HCT116 (cell line): ENCODE data around the gene KAT14. TPM values are rescaled to one million over a fixed set of nuclear protein-coding genes. Genes with fewer than 3 reads are reported as not detected.
"Not testable (repeated sequence)": the region's sequence is repeated elsewhere in the genome, so short reads cannot be mapped to it uniquely, and the experiment has no call there.

Experiments used
- ATAC-seq: fragments of 200-7000 bp; cut with Tn5 transposase; 2 replicates; pipeline ENCODE4 v1.9.1; 2020; ENCODE audit warnings: mild to moderate bottlenecking, moderate library complexity
- BruUV-seq: library from RNA; stranded (reverse); fragments of 400-500 nt; replicated peaks from 2 replicates; lab custom pipeline; 2021; lab: Mats Ljungman, UMichigan
- CTCF ChIA-PET: fragments of 300-600 bp; sonication (Branson Sonifier 250); formaldehyde crosslinking; loops from one replicate; lab custom pipeline; 2021; ENCODE audit warnings: antibody characterized with exemption; lab: Charles Lee
- POLR2A ChIA-PET: fragments of 300-600, 350-600 bp; sonication (Branson Sonifier 250); formaldehyde crosslinking; loops from one replicate; lab custom pipeline; 2021; ENCODE audit warnings: antibody characterized with exemption; lab: Charles Lee
- RAD21 ChIA-PET, 2 experiments: fragments of 300-600 bp; sonication (Branson Sonifier 250); formaldehyde crosslinking; loops; one replicate each; lab custom pipeline; 2023; ENCODE audit warnings: low total read pairs in 2 of 2; ENCODE audit not compliant: uncharacterized antibody in 2 of 2, unreplicated experiment in 2 of 2, low non-redundant PET in 1 of 2; lab: Charles Lee
- DNase-seq: peaks from one replicate; pipeline ENCODE4 v3.0.0-alpha.2; 2010; ENCODE audit warnings: low read depth, low spot score
- H2AFZ ChIP-seq: fragments of 200-600 bp; shearing (Covaris generic), sonication (generic); 2 replicates; pipeline ENCODE4 v1.6.1; 2017; ENCODE audit warnings: low read depth, mixed run types, mixed read lengths, antibody characterized with exemption, low read length; ENCODE audit not compliant: poor library complexity, severe bottlenecking
- H3K27ac ChIP-seq: 2 replicates; pipeline ENCODE4 v1.5.1; 2012; ENCODE audit warnings: low read depth, low read length
- H3K27me3 ChIP-seq: fragments of 200-600 bp; sonication (generic); 2 replicates; pipeline ENCODE4 v1.6.1; 2016; ENCODE audit warnings: mixed run types, low read length, mixed read lengths; ENCODE audit not compliant: insufficient read depth
- H3K36me3 ChIP-seq, 2 experiments: fragments of 200-500 bp in 1 of 2; fragments of 200-600 bp in 1 of 2; sonication (Bioruptor generic) in 1 of 2; sonication (generic) in 1 of 2; 2 replicates each; pipeline versions ENCODE4 v1.5.1 to v1.6.1; 2014 to 2016; ENCODE audit warnings: low read length in 2 of 2, inconsistent platforms in 1 of 2, mixed read lengths in 1 of 2, mixed run types in 1 of 2; ENCODE audit not compliant: insufficient read depth in 2 of 2, control insufficient read depth in 1 of 2
- H3K4me1 ChIP-seq, 2 experiments: fragments of 200-600 bp in 1 of 2; sonication (generic) in 1 of 2; 2 replicates each; pipeline versions ENCODE4 v1.5.1 to v1.6.1; 2012 to 2017; ENCODE audit warnings: low read length in 2 of 2, inconsistent platforms in 1 of 2, mild to moderate bottlenecking in 1 of 2, mixed read lengths in 1 of 2, mixed run types in 1 of 2, moderate library complexity in 1 of 2; ENCODE audit not compliant: insufficient read depth in 2 of 2, control insufficient read depth in 1 of 2
- H3K4me2 ChIP-seq: fragments of 200-600 bp; sonication (generic); 2 replicates; pipeline ENCODE4 v1.6.1; 2017; ENCODE audit warnings: mixed run types, low read length, mixed read lengths
- H3K4me3 ChIP-seq, 2 experiments: fragments of 200-600 bp in 1 of 2; sonication (generic) in 1 of 2; replicated peaks in 1 of 2; 2 replicates each; pipeline ENCODE4 v1.5.1; 2011 to 2016; ENCODE audit warnings: low read length in 2 of 2, control low read depth in 1 of 2, low read depth in 1 of 2, mild to moderate bottlenecking in 1 of 2, mixed read lengths in 1 of 2, mixed run types in 1 of 2
- H3K79me2 ChIP-seq: fragments of 200-600 bp; sonication (generic); 2 replicates; pipeline ENCODE4 v1.6.1; 2017; ENCODE audit warnings: mild to moderate bottlenecking, mixed run types, low read length, moderate library complexity, mixed read lengths; ENCODE audit not compliant: insufficient read depth
- H3K9ac ChIP-seq: fragments of 200-600 bp; sonication (generic); 2 replicates; pipeline ENCODE4 v1.6.1; 2016; ENCODE audit warnings: low read length, mixed read lengths
- H3K9me2 ChIP-seq: fragments of 200-600 bp; sonication (generic), shearing (Covaris generic); 2 replicates; pipeline ENCODE4 v1.6.1; 2017; ENCODE audit warnings: mixed run types, mild to moderate bottlenecking, moderate library complexity; ENCODE audit not compliant: insufficient read depth
- H3K9me3 ChIP-seq, 2 experiments: fragments of 200-500 bp in 1 of 2; fragments of 200-600 bp in 1 of 2; sonication (Bioruptor generic) in 1 of 2; sonication (generic) in 1 of 2; 2 replicates each; pipeline ENCODE4 v1.6.1; 2014 to 2017; ENCODE audit warnings: low read length in 2 of 2, mixed read lengths in 2 of 2, inconsistent platforms in 1 of 2, low read depth in 1 of 2, mild to moderate bottlenecking in 1 of 2, mixed run types in 1 of 2, moderate library complexity in 1 of 2; ENCODE audit not compliant: control insufficient read depth in 1 of 2, insufficient read depth in 1 of 2
- H4K20me1 ChIP-seq: fragments of 200-600 bp; sonication (generic), shearing (Covaris generic); 2 replicates; pipeline ENCODE4 v1.6.1; 2017; ENCODE audit warnings: mixed run types, mild to moderate bottlenecking, moderate library complexity; ENCODE audit not compliant: insufficient read depth
- CEBPB ChIP-seq: IDR thresholded peaks from 2 replicates; pipeline ENCODE4 v1.6.1; 2012; ENCODE audit warnings: low read depth
- EGR1 ChIP-seq: IDR thresholded peaks from 2 replicates; pipeline ENCODE4 v1.6.1; 2012; ENCODE audit warnings: low read depth
- EZH2 ChIP-seq: fragments of 200-600 bp; sonication (generic); IDR thresholded peaks from 2 replicates; pipeline ENCODE4 v1.6.1; 2017; ENCODE audit warnings: antibody characterized with exemption, mixed run types
- EZH2phosphoT487 ChIP-seq: fragments of 200-600 bp; IDR thresholded peaks from 2 replicates; pipeline ENCODE4 v1.6.1; 2018; ENCODE audit warnings: antibody characterized with exemption, borderline replicate concordance
- FOSL1 ChIP-seq: IDR thresholded peaks from 2 replicates; pipeline ENCODE4 v1.6.1; 2012; ENCODE audit warnings: low read depth
- JUND ChIP-seq: IDR thresholded peaks from 2 replicates; pipeline ENCODE4 v1.6.1; 2012
- RAD21 ChIP-seq: IDR thresholded peaks from 2 replicates; pipeline ENCODE4 v1.6.1; 2012; ENCODE audit warnings: low read depth, mild to moderate bottlenecking
- SIN3A ChIP-seq: IDR thresholded peaks from 2 replicates; pipeline ENCODE4 v1.6.1; 2012; ENCODE audit warnings: low read depth
- SRF ChIP-seq: IDR thresholded peaks from 2 replicates; pipeline ENCODE4 v1.6.1; 2012; ENCODE audit warnings: low read depth
- TCF7L2 ChIP-seq: IDR thresholded peaks from 2 replicates; pipeline ENCODE4 v1.7.0; 2011; ENCODE audit warnings: borderline replicate concordance, inconsistent platforms; ENCODE audit not compliant: insufficient read depth, insufficient read length; ENCODE audit errors: extremely low read depth
- ZBTB33 ChIP-seq: IDR thresholded peaks from 2 replicates; pipeline ENCODE4 v1.6.1; 2011; ENCODE audit warnings: mild to moderate bottlenecking, low read length, moderate library complexity; ENCODE audit not compliant: insufficient replicate concordance; ENCODE audit errors: extremely low read depth
- ZFX ChIP-seq: fragments of 450-650 bp; IDR thresholded peaks from 2 replicates; pipeline ENCODE4 v1.6.1; 2017
- ZNF274 ChIP-seq: fragments of 200-500 bp; sonication (Bioruptor generic); IDR thresholded peaks from 2 replicates; pipeline ENCODE4 v1.6.1; 2014; ENCODE audit warnings: mild to moderate bottlenecking, low read depth, low read length, inconsistent platforms
- intact Hi-C: fragments of 100-400 bp; cut with micrococcal nuclease; formaldehyde crosslinking; loops from 2 replicates; pipeline ENCODE4 v1.10.0; 2022
- total RNA-seq: library from RNA; stranded (reverse); gene quantifications from one replicate; pipeline ENCODE4 v1.2.1, GENCODE V29; 2021; ENCODE audit not compliant: unreplicated experiment

Gene KAT14
- total RNA-seq, 1 experiment from 2014 or later = 11.4 TPM

GRCh38 chr20:18191306-18191705 lies 53.6 kb downstream of the KAT14 start:
- Histone ChIP-seq H3K27ac (no peak overlapping the region), H3K79me2 (no peaks in the 10 kb centered on the region), H3K9me3 (no peaks in the 10 kb centered on the region), H3K36me3 (peaks cover 0 to 2% of the 10 kb centered on the region in 2 experiments; a peak in 1 of 4 replicates), H3K9me2 (no peaks in the 10 kb centered on the region), H3K9ac (no peak overlapping the region), H3K4me3 (no peak overlapping the region), H3K4me2 (no peak overlapping the region), H3K27me3 (no peaks in the 10 kb centered on the region), H2AFZ (no peak overlapping the region)
- intact Hi-C loops = no loop called here
- DNase-seq = no peak
- RAD21 ChIA-PET = no interaction called here
- POLR2A ChIA-PET = no interaction called here
- TF ChIP-seq RAD21 = no peak
- no peak for TF ChIP-seq TCF7L2
- no peak for TF ChIP-seq ZBTB33
- TF ChIP-seq FOSL1 = no peak
- TF ChIP-seq CEBPB = no peak
- TF ChIP-seq EZH2 = no peak
- no peak for TF ChIP-seq JUND
- TF ChIP-seq ZNF274 = no peak
- no peak for TF ChIP-seq SIN3A
- TF ChIP-seq EZH2phosphoT487 = no peak
- no peak for TF ChIP-seq ZFX
- no peak for TF ChIP-seq SRF
- TF ChIP-seq EGR1 = no peak
- TF ChIP-seq, all 23 proteins: peak for 0
- H3K4me1 ChIP-seq = peaks cover 0 to 6% of the 10 kb centered on the region in 2 experiments; a peak in 1 of 4 replicates
- BruUV-seq = no TSS peak
- no peaks in the 10 kb centered on the region for H4K20me1 ChIP-seq
- CTCF ChIA-PET = interaction anchor here (1.1 kb wide), 1 partner anchor 133 kb away, joined by 4 read pairs; the partner anchor contains the start of gene OVOL2
- no peak for ATAC-seq

GRCh38 chr20:18194461-18194860 lies 56.8 kb downstream of the KAT14 start:
- H3K36me3 ChIP-seq, RAD21 ChIA-PET, H4K20me1 ChIP-seq, H3K79me2 ChIP-seq, H3K9me3 ChIP-seq, POLR2A ChIA-PET, H3K27ac ChIP-seq, H3K9ac ChIP-seq, ATAC-seq, CTCF ChIA-PET, H2AFZ ChIP-seq, BruUV-seq, DNase-seq, intact Hi-C loops, H3K4me3 ChIP-seq, H3K4me2 ChIP-seq, H3K27me3 ChIP-seq, H3K9me2 ChIP-seq: not testable (repeated sequence)
- H3K4me1 ChIP-seq = peaks cover 12 to 22% of the 10 kb centered on the region in 2 experiments
